GM12801 (cell line): ENCODE results near the gene ENDOD1.
"Not testable (repeated sequence)": the region's sequence is repeated elsewhere in the genome, so short reads cannot be mapped to it uniquely, and the experiment has no call there.

ENCODE experiments used
- CTCF ChIP-seq: IDR thresholded peaks from one replicate; pipeline ENCODE4 v1.5.1; 2011; ENCODE audit warnings: control low read depth; ENCODE audit not compliant: insufficient read length; ENCODE audit errors: extremely low read depth

The ENDOD1 gene

DNA sequence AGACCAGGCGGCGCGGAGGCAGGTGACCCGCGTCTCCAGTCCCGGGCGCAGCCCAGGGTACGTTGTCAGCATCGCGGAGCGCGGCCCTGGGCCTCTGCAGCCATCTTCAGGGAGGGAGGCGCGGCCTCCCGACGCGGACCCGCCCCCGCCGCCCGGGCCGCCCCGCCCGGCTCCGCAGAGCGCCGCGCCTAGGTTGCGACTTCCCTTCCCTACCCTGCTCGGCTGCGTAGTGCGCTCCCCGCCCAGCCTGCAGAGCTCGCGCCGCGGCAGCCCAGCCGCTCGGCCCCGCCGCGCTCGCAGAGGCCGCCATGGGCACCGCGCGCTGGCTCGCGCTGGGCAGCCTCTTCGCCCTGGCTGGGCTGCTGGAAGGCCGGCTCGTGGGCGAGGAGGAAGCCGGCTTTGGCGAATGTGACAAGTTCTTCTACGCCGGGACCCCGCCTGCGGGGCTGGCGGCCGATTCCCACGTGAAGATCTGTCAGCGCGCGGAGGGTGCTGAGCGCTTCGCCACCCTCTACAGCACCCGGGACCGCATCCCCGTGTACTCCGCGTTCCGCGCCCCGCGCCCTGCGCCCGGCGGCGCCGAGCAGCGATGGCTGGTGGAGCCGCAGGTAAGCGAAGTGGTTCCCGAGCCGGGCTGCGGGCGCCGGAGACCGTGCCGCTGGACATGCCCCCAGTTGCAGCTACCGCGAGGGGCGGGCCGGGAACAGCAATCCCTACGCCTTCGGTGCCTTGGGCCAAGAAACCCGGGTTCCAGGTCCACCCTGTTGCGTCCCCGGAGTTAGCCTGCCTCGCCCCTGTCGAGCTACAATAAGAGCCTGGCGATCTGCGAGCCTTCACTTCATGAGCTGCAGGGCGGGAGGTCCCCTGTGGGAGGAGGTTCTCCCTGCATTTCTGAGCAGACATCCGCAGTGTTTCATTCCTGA is at the start of gene ENDOD1:
TSS of gene ENDOD1 (plus strand) at position 227 of the 923 bp plus-strand sequence. CDS start at position 309, 82 bp downstream.
- no peak for TF ChIP-seq CTCF

GRCh38 chr11:95042239-95042638 is 47.4 kb upstream of the ENDOD1 start:
- TF ChIP-seq CTCF = no peak

- TF ChIP-seq CTCF = no peak
Observed at GRCh38 chr11:95042906-95043305, 46.7 kb upstream of the ENDOD1 start.

GRCh38 chr11:95044010-95044409 is 45.6 kb upstream of the ENDOD1 start:
- TF ChIP-seq CTCF = no peak

GRCh38 chr11:95045812-95046211 is 43.8 kb upstream of the ENDOD1 start:
- TF ChIP-seq CTCF = no peak

DNA sequence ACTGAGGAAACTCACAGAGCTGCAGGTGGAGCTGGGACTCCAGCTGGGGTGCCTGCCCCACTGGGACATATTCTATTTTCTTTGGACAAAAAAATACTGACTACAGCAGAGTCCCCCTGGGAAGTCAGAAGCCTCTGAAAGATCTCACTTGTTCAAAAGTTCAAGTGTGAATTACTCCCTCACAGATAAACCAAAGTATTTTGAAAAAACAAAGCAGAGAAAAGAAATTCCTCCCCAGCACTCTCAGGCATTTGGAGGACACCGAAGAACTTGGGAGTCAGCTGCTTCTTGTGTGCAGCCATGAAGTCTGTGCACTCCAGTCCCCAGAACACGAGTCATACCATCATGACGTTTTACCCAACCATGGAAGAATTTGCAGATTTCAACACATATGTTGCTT is 40.5 kb upstream of the ENDOD1 start, which contains the start of gene KDM4F:
TSS of gene KDM4F (plus strand) at position 301 of the 400 bp plus-strand sequence.
- not testable (repeated sequence) for TF ChIP-seq CTCF

GRCh38 chr11:95050595-95051202 is 38.9 kb upstream of the ENDOD1 start:
- TF ChIP-seq CTCF = no peak
